Measurements from ENCODE around the gene VAV3.
"Not testable (repeated sequence)": the region's sequence is repeated elsewhere in the genome, so short reads cannot be mapped to it uniquely, and the experiment has no call there.

GRCh38 chr1:107844541-107845194 is 120.3 kb downstream of the VAV3 start:
- not testable (repeated sequence) for TF ChIP-seq CHD1 (IDR thresholded peaks at IDR 0.05; ENCODE audit: low read length); HMBOX1 (IDR thresholded peaks at IDR 0.05); GATA2 (CRISPR knock-in tag; IDR thresholded peaks at IDR 0.05); ZC3H11A (IDR thresholded peaks at IDR 0.05; ENCODE audit: low read depth, low read length)
